Endothelial cell of umbilical vein (primary cell): ENCODE data around the gene SPATS1.

Source experiments
- EZH2 ChIP-seq: IDR thresholded peaks from 2 replicates; pipeline ENCODE4 v1.6.1; 2012; ENCODE audit warnings: borderline replicate concordance, low read depth, mild to moderate bottlenecking, moderate library complexity, low read length, inconsistent platforms; ENCODE audit not compliant: severe bottlenecking
- POLR2A ChIP-seq: IDR thresholded peaks from 2 replicates; pipeline ENCODE4 v1.6.1; 2012; ENCODE audit warnings: low read depth, mild to moderate bottlenecking, control low read depth, low read length
- POLR2AphosphoS5 ChIP-seq: IDR thresholded peaks from 2 replicates; pipeline ENCODE4 v1.6.1; 2012; ENCODE audit warnings: low read depth, mild to moderate bottlenecking, control low read depth, low read length, moderate library complexity; ENCODE audit not compliant: insufficient read depth
- TF ChIP-seq, protein P1 (sequence below), 2 donors: IDR thresholded peaks; 1 replicate in 1 of 2; 2 replicates in 1 of 2; pipeline ENCODE4 v1.5.1; 2011; ENCODE audit warnings: low read length in 2 of 2, mild to moderate bottlenecking in 2 of 2, moderate library complexity in 2 of 2, control low read depth in 1 of 2, inconsistent platforms in 1 of 2, low read depth in 1 of 2; ENCODE audit not compliant: insufficient read depth in 1 of 2; ENCODE audit errors: extremely low read depth in 1 of 2

DNA sequence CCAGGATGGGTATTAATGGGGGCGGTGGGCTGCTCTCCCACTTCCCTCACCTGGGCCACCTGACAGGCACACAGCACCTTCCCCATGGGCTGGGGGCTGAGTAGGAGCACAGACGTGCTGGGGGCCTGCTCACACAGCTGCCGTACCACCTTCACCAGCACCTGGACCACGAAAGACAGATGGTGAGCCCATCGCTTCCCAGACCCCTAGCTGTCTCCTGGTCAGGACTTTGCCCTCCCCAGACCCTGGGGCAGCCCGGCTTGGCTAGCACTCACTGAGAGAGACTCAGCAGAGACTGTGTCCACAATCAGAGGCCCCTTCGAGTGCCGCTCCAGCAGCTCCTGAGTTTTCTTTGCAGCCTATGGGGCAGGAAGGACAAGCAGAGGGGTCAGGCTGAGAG, 41.3 kb upstream of the SPATS1 start:
- TF ChIP-seq, protein P1, sequence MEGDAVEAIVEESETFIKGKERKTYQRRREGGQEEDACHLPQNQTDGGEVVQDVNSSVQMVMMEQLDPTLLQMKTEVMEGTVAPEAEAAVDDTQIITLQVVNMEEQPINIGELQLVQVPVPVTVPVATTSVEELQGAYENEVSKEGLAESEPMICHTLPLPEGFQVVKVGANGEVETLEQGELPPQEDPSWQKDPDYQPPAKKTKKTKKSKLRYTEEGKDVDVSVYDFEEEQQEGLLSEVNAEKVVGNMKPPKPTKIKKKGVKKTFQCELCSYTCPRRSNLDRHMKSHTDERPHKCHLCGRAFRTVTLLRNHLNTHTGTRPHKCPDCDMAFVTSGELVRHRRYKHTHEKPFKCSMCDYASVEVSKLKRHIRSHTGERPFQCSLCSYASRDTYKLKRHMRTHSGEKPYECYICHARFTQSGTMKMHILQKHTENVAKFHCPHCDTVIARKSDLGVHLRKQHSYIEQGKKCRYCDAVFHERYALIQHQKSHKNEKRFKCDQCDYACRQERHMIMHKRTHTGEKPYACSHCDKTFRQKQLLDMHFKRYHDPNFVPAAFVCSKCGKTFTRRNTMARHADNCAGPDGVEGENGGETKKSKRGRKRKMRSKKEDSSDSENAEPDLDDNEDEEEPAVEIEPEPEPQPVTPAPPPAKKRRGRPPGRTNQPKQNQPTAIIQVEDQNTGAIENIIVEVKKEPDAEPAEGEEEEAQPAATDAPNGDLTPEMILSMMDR (IDR thresholded peaks at IDR 0.05; ENCODE audit: extremely low read depth in 1 of 2, insufficient read depth in 1 of 2, low read depth in 1 of 2, low read length in 2 of 2) = no peak
- no peak for TF ChIP-seq POLR2AphosphoS5
- no peak for TF ChIP-seq POLR2A
- TF ChIP-seq EZH2 = no peak
